Effector CD8-positive, alpha-beta T cell (primary cell): Measurements from ENCODE around the gene BCAS4.
"Not testable (repeated sequence)": the region's sequence is repeated elsewhere in the genome, so short reads cannot be mapped to it uniquely, and the experiment has no call there.

Experiments used
- DNase-seq: peaks from one replicate; lab custom pipeline; 2025; lab: John Stamatoyannopoulos, UW

BCAS4 gene

GRCh38 chr20:50799176-50799889, 4.5 kb downstream of the BCAS4 start:
- no peak for DNase-seq

DNA sequence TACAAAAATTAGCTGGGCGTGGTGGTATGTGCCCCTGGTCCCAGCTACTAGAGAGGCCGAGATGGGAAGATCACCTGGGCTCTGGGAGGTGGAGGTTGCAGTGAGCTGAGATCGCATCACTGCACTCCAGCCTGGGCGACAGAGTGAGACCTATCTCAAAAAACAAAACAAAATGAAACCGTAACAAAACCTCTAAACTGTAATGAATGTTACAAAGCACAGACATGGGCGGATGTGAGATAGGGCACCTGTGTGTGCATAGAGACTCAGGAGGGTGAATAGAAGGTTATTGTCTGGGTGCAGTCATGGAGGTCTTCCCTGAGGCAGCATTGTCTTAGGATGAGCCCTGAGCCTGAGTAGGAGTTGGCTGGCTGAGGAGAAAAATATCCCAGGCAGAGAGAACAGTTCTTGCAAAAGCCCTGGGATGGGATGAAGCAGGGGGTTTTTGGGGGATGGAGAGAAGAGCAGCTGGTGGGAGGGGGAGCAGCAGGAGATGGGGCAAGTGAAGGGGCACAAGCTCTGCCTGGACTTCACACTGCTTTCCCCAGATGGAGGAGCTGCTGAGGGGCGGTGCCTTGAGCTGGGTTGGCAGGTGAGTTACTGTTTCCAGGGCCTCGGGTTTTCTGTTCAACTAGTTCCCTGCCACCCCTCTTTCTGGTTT, 5.2 kb downstream of the BCAS4 start:
- DNase-seq, result no peak

- not testable (repeated sequence) for DNase-seq
These were observed 6.3 kb downstream of the BCAS4 start for GRCh38 chr20:50800986-50801746.

DNA sequence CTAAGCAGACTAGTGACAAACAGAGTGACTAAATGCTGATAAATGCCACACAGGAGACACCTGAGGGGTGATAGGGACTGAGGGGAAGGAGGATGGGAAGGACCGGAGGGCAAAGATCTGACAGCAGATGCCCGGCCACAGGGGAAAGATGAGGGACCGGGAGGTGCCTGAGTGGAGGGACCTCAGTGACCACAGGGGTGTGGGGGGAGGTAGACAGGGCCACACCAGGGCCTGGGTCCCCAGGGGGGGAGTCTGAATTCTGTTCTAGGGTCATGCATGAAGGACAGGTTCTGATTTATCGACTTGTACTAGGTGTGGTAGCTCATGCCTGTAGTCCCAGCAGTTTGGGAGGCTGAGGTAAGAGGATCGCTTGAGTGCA, 6.9 kb downstream of the BCAS4 start:
- no peak for DNase-seq

GRCh38 chr20:50802289-50802688, 7.4 kb downstream of the BCAS4 start:
- no peak for DNase-seq

GRCh38 chr20:50804437-50805348, 9.8 kb downstream of the BCAS4 start:
- DNase-seq, result peak; percentile 10

- DNase-seq, result no peak
These were observed 10.5 kb downstream of the BCAS4 start for GRCh38 chr20:50805349-50805684.

DNA sequence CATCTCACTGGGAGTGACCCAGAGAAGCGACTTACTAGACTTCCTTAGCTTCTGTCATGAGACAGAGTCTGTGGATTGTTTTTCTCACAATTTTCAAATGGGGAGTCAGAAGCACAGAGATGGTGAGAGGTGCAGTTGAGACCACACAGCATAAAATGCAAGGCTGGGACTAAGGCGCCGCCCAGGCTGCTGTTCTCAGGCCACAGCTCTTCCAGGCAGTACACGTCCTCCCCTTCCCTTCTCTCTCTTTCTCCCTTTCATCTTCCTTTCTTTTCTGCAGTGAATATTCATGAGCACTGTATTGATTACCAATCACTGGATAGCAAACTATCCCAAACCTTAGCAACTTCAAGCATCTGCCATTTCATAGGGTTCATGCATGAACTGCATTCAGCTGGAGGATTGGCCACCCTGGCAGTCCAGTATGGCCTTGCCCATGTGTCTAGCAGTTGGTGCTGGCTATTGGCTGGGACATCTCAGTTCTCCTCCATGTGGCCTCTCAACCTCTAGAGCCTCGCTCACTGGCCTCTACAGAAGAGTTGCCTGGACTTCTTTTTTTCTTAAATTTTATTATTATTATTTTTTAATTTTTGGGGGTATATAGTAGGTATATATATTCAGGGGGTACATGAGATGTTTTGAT, 11.4 kb downstream of the BCAS4 start:
- DNase-seq, result no peak

DNA sequence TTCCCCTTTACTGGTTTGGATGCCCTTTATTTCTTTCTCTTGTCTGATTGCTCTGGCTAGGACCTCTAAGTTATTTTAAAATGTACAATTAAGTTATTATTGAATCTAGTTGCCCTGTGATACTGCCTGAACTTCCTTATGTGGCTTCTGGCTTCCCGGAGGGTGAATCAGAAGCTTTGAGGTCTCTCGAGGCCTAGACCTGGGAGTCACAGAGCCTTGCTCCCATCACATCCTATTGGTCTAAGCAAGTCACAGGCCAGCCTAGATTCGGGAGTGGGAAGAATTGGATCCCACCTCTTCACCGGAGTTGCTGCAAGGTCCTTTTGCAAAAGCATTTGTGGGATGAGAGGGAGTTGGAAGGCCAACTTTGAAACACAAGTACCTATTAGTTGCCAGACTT, 15.2 kb downstream of the BCAS4 start:
- no peak for DNase-seq

DNA sequence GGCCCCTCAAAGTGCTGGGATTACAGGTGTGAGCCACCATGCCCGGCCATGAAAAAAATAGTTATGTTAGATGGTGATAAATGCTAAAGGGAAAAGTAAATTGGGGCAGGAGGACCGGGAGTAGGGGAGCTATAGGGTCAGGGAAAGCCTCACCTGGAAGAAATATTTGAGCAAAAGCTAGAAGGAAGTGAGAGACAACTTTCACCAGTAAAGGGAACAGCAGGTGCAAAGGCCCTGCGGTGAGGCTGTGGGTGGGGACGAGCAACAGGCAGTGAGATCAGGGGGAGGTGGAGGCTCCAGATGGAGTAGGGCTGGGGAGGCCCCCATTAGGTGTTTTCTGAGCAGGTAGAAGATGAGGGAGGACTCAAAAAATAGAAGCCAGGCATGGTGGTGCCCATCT, 16.0 kb downstream of the BCAS4 start:
- no peak for DNase-seq

DNA sequence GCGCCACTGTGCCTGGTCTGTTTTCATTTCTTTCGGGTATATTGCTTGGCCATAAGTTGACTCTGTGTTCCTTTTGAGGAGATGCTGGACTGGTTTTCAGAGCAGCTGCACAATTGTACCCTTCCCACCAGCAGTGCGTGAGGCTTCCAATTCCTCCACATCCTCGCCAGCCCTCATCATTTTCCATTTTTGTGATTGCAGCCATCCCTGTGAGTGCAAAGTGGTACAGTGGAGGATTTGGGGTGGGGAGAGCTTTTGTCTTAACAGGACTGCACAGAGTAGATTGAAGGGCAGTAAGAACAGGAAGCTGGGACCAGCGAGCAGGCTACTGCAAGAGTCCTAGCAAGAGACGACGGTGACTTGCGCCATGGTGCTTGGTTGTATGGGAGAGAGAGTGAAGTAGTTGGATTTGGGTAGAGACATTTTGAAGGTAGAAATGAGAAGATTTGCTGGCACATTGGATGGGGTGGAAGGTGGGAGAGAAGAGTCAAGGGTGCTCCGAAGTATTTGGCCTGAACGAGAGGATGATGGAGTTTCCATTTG, 18.3 kb downstream of the BCAS4 start:
- DNase-seq, result no peak

DNA sequence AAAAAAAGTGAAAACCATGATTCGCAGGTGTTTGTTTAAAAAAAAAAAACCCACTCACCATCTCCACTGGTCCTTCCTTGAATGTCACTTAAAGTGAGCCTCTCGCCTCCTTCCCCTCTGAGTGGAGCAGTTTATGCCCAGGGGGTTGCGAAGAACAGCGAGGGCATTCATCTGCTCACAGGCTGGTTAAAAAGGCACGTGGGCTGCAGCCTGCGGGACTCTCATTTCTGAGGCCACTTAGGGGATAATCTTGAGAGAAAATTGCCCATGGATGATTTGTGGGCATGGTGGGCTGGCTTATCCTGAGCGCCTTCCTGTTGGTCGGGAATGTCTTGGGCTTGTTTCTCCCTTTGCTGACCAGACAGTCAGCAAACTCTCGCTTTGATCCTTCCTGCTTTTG, 18.9 kb downstream of the BCAS4 start:
- no peak for DNase-seq

- DNase-seq, result no peak
These were observed 19.7 kb downstream of the BCAS4 start for GRCh38 chr20:50814438-50815161.

DNA sequence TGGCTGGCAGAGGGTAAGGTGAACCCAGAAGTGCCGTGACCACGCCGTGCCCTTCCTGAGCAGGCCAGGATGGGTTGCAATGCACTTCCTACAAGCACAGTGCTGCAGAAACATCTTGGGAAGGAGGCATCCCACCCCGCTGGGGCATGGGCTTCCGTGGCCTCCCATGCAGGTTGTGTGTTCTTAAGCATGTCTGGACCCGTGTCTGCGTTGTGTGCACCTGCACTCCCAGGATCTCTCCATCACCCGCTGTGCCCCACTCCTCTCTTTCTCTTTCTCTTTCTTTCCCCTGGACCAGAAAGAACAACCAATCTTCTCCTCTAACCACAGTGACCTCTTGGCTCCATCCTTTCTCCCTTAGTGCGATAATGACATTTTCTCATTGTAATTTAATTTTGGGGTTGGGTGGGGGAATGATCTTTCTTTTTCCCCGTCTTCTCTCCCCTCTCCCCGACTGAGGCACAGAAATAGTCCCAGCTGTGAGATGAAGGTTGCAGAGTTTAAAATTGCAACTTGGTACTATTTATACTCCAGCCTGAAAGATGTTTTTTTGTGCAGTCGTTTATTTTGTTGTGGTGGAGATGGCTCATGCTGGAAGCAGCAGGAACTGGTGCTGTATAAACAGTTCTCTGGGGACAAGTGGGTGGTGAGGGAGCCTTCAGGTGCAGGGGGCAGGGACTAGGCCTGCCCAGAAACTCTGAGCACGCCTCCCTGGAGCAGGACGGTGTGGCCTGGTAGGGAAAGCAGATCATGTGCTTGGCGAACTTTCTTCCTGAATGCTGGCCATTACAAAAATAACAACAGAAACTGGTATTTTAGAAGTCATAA, 20.5 kb downstream of the BCAS4 start:
- no peak for DNase-seq

DNA sequence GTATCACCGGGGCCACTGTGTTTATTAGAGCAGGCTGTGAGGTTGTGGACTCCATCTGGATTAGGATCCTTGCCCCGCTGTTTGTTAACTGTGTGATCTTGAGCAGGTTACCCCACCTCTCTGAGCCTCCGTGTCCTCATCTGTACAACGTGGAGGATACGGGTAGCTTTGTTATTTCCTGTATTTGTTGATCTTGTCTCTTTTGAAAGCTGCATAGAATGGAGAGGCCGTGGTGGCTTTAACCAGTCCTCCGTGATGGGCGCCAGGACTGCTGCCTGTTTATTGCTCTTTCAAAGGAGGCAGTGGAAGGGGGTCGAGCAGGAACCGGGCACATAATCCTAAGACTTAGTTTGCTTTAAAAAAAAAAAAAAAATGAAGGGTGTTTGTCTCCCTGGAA, 22.9 kb downstream of the BCAS4 start:
- no peak for DNase-seq

GRCh38 chr20:50819349-50819748, 24.5 kb downstream of the BCAS4 start:
- no peak for DNase-seq

DNA sequence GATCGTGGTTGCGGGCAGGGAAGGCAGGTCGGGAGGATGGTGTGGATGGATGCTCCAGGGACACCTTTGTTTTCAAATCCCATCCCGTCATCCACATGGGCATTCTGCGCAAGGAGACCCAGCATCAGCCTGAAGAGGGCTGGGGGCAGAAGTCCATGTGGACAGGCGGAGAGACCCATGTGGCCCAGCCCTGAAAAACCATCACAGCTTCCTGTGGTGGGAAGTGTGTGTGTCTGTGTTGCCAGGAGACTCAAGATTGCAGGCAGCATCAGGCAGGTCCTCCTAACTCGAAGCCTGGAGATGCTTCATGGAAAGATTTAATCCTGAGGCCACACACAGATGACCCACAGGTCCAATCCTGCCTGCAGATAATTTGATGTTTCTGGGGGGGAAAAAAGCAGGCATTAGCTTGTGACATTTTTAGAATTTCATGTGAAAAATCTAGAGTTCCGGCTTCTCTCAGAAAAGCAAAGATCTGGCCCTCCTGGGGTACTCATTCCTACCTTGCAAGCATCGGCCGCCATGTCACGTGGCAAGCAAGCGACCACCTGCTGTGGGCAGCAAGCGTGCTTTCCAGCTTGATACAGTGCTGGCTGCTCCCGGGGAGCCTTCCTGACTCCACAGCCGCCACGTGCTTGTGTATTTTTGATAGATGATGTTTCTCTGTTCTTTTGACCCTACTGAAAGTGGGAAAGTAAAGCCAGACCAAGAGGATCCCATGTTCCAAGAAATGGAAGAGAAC, 25.8 kb downstream of the BCAS4 start:
- no peak for DNase-seq

GRCh38 chr20:50821257-50821921, 26.5 kb downstream of the BCAS4 start:
- DNase-seq, result no peak
